T-helper 2 cell treated with Interferon-gamma antibody and Interleukin-4, amounts not matched to agents 5 μg/mL and 100 μg/mL, for 36 hours (primary cell): ENCODE results near the gene CDC123.
"Not testable (repeated sequence)": the region's sequence is repeated elsewhere in the genome, so short reads cannot be mapped to it uniquely, and the experiment has no call there.

Source experiments
- DNase-seq: peaks from one replicate; pipeline ENCODE4 v3.0.0; 2021; ENCODE audit warnings: low spot score
- H3K27ac Mint-ChIP-seq: one replicate; pipeline ENCODE4 v1.8.0; 2021; ENCODE audit warnings: mild to moderate bottlenecking, mixed read lengths
- H3K27me3 Mint-ChIP-seq: one replicate; pipeline ENCODE4 v1.8.0; 2021; ENCODE audit warnings: low read depth, mixed read lengths
- H3K36me3 Mint-ChIP-seq: one replicate; pipeline ENCODE4 v1.8.0; 2021; ENCODE audit warnings: low read depth, mixed read lengths
- H3K4me1 Mint-ChIP-seq: one replicate; pipeline ENCODE4 v1.8.0; 2021; ENCODE audit warnings: low read depth, mixed read lengths
- H3K4me3 Mint-ChIP-seq: one replicate; pipeline ENCODE4 v1.8.0; 2022; ENCODE audit warnings: mild to moderate bottlenecking, moderate library complexity, mixed read lengths
- H3K9me3 Mint-ChIP-seq: one replicate; pipeline ENCODE4 v1.8.0; 2021; ENCODE audit warnings: mixed read lengths

Gene CDC123

GRCh38 chr10:12262278-12262981 lies 66.4 kb downstream of the CDC123 start:
- no peak overlapping the region for H3K4me3 Mint-ChIP-seq
- peaks cover 17% of the 10 kb centered on the region for H3K4me1 Mint-ChIP-seq
- no peaks in the 10 kb centered on the region for H3K27me3 Mint-ChIP-seq
- H3K27ac Mint-ChIP-seq = no peak overlapping the region
- no peaks in the 10 kb centered on the region for H3K9me3 Mint-ChIP-seq
- H3K36me3 Mint-ChIP-seq = peaks cover 2% of the 10 kb centered on the region
- no peak for DNase-seq

DNA sequence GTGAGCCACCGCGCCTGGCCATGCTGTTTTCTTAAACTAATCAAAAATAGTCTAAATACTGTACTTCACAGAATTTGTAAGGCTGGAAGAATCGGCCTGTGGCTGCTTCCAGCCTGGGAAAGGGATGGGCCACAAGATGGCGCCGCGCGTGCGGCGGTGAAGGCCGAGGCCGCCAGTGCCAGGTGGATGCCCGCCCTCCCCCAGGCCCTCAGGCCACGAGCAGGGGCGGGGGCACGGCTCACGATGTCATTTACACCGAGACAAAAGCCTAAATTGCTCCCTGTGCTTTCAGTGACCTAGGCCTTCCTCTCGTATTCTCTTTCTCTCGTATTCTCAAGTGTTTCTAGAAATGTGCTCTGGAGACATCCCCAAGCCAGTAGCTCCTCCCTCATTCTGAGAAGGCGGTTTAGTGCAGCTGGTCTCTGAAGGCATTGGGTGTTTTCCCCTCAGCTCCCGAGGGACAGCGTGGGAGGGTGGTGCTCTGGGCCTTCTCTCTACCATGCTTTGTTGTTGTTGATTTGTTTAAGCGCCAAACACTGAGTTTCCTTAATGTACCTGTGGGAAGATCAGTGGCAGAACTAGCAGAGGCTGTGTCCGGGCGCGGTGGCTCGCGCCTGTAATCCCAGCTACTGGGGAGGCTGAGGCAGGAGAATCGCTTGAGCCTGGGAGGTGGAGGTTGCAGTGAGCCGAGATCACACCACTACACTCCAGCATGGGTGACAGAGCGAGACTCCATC lies 68.4 kb downstream of the CDC123 start:
- Mint-ChIP-seq H3K4me3 (peak overlapping the region; percentile 75), H3K9me3 (no peaks in the 10 kb centered on the region), H3K27ac (peak overlapping the region; percentile 43), H3K36me3 (no peaks in the 10 kb centered on the region), H3K27me3 (no peaks in the 10 kb centered on the region), H3K4me1 (peaks cover 17% of the 10 kb centered on the region)
- peak; percentile 74 for DNase-seq

GRCh38 chr10:12269056-12269455 lies 73.1 kb downstream of the CDC123 start:
- Mint-ChIP-seq H3K36me3 (no peaks in the 10 kb centered on the region), H3K4me1 (peaks cover 10% of the 10 kb centered on the region), H3K9me3 (no peaks in the 10 kb centered on the region), H3K27ac (no peak overlapping the region), H3K27me3 (no peaks in the 10 kb centered on the region), H3K4me3 (no peak overlapping the region)
- no peak for DNase-seq

DNA sequence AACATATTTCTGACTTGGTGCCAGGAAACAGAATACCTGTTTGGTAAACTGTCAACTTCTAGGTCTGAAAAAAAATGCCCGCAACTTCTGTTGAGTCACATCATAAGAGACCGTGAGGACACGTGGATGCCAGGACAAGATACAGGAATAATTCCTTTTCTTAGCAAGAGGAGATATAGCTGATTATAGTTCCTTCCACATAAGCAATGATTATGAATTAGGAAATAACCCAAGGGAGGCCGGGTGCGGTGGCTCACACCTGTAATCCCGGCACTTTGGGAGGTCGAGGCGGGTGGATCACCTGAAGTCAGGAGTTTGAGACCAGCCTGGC lies 75.2 kb downstream of the CDC123 start:
- no peak for DNase-seq
- Mint-ChIP-seq H3K27ac (no peak overlapping the region), H3K4me1 (no peaks in the 10 kb centered on the region), H3K9me3 (no peaks in the 10 kb centered on the region), H3K27me3 (no peaks in the 10 kb centered on the region), H3K36me3 (no peaks in the 10 kb centered on the region), H3K4me3 (no peak overlapping the region)

DNA sequence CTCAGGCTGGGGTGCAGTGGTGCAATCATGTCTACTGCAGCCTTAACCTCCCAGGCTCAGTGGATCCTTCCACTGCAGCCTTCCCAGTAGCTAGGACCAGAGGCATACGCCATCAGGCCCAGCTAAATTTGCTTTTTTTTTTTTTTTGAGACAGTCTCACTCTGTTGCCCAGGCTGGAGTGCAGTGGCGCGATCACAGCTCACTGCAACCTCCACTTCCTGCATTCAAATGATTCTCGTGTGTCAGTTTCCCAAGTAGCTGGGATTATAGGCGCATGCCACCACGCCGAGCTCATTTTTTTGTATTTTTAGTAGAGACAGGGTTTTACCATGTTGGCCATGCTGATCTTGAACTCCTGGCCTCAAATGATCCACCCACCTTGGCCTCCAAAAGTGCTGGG lies 81.9 kb downstream of the CDC123 start:
- not testable (repeated sequence) for H3K4me3 Mint-ChIP-seq, H3K9me3 Mint-ChIP-seq, H3K4me1 Mint-ChIP-seq, H3K36me3 Mint-ChIP-seq, H3K27ac Mint-ChIP-seq, DNase-seq, H3K27me3 Mint-ChIP-seq

GRCh38 chr10:12279281-12279680 lies 83.3 kb downstream of the CDC123 start:
- Mint-ChIP-seq H3K4me1 (no peaks in the 10 kb centered on the region), H3K9me3 (no peaks in the 10 kb centered on the region), H3K27me3 (no peaks in the 10 kb centered on the region), H3K4me3 (no peak overlapping the region), H3K27ac (no peak overlapping the region), H3K36me3 (no peaks in the 10 kb centered on the region)
- no peak for DNase-seq

DNA sequence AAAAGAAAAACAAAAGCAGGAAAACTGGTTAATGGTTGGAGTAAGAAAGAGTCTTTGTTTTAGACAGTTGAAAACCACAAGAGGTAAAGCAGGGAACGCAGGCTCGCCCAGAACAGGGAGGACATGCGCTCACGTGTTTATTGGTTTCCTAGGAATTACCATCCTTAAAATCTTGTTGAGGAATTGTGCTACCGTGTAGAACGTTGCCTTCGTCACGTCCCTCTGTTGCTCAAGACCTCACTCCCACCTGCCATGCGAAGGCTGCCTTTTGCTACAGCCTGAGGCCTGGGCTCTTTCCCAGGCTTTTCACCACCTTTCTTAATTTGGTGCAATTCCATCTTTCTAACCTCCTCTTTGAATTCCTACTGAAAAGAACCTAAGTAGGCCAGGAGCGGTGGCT lies 91.8 kb downstream of the CDC123 start:
- H3K27ac Mint-ChIP-seq = no peak overlapping the region
- H3K4me3 Mint-ChIP-seq = no peak overlapping the region
- no peaks in the 10 kb centered on the region for H3K27me3 Mint-ChIP-seq
- H3K36me3 Mint-ChIP-seq = no peaks in the 10 kb centered on the region
- no peaks in the 10 kb centered on the region for H3K9me3 Mint-ChIP-seq
- no peak for DNase-seq
- H3K4me1 Mint-ChIP-seq = no peaks in the 10 kb centered on the region

GRCh38 chr10:12297784-12298183 lies 101.8 kb downstream of the CDC123 start:
- H3K9me3 Mint-ChIP-seq, H3K27ac Mint-ChIP-seq, H3K27me3 Mint-ChIP-seq, DNase-seq, H3K36me3 Mint-ChIP-seq, H3K4me3 Mint-ChIP-seq, H3K4me1 Mint-ChIP-seq: not testable (repeated sequence)

- DNase-seq = no peak
- no peaks in the 10 kb centered on the region for H3K4me1 Mint-ChIP-seq
- no peak overlapping the region for H3K27ac Mint-ChIP-seq
- no peaks in the 10 kb centered on the region for H3K27me3 Mint-ChIP-seq
- no peaks in the 10 kb centered on the region for H3K36me3 Mint-ChIP-seq
- H3K4me3 Mint-ChIP-seq = no peak overlapping the region
- no peaks in the 10 kb centered on the region for H3K9me3 Mint-ChIP-seq
Observed at GRCh38 chr10:12299222-12299965, 103.4 kb downstream of the CDC123 start.
